H9 (cell line): ENCODE results near the gene RNF212. TPM values are rescaled to one million over a fixed set of nuclear protein-coding genes. Genes with fewer than 3 reads are reported as not detected.

Source experiments
- DNase-seq: peaks from one replicate; pipeline ENCODE4 v3.0.0-alpha.2; 2017
- H2AFZ ChIP-seq: one replicate; pipeline ENCODE4 v1.6.1; 2013; ENCODE audit warnings: mild to moderate bottlenecking, low read length, control low read depth, moderate library complexity
- H2AK5ac ChIP-seq: 2 replicates; pipeline ENCODE4 v1.6.1; 2013; ENCODE audit warnings: low read length, control low read depth, mixed read lengths; ENCODE audit not compliant: insufficient read length
- H2BK120ac ChIP-seq: one replicate; pipeline ENCODE4 v1.6.1; 2013; ENCODE audit warnings: low read depth, mild to moderate bottlenecking, low read length, control low read depth, inconsistent platforms; ENCODE audit not compliant: poor library complexity, severe bottlenecking
- H2BK12ac ChIP-seq: 2 replicates; pipeline ENCODE4 v1.6.1; 2013; ENCODE audit warnings: low read length, control low read depth, mixed read lengths, low read depth; ENCODE audit not compliant: insufficient read length
- H2BK15ac ChIP-seq: 2 replicates; pipeline ENCODE4 v1.6.1; 2013; ENCODE audit warnings: low read depth, low read length, control low read depth
- H2BK20ac ChIP-seq: one replicate; pipeline ENCODE4 v1.6.1; 2013; ENCODE audit warnings: low read depth, mild to moderate bottlenecking, low read length, control low read depth, inconsistent platforms; ENCODE audit not compliant: poor library complexity, severe bottlenecking
- H2BK5ac ChIP-seq: 2 replicates; pipeline ENCODE4 v1.6.1; 2013; ENCODE audit warnings: low read length, control low read depth, mixed read lengths; ENCODE audit not compliant: insufficient read length
- H3K14ac ChIP-seq: 2 replicates; pipeline ENCODE4 v1.6.1; 2013; ENCODE audit warnings: low read length, control low read depth; ENCODE audit not compliant: insufficient read depth
- H3K18ac ChIP-seq: 2 replicates; pipeline ENCODE4 v1.6.1; 2013; ENCODE audit warnings: low read depth, mild to moderate bottlenecking, mixed read lengths, low read length, control low read depth; ENCODE audit not compliant: insufficient read length
- H3K23ac ChIP-seq: 2 replicates; pipeline ENCODE4 v1.6.1; 2013; ENCODE audit warnings: low read length, control low read depth, mixed read lengths, low read depth; ENCODE audit not compliant: insufficient read length
- H3K23me2 ChIP-seq: 2 replicates; pipeline ENCODE4 v1.6.1; 2013; ENCODE audit warnings: low read depth, mild to moderate bottlenecking, mixed read lengths, low read length, control low read depth; ENCODE audit not compliant: insufficient read length, poor library complexity, severe bottlenecking
- H3K27ac ChIP-seq: 2 replicates; pipeline ENCODE4 v1.5.1; 2013; ENCODE audit warnings: low read length, control low read depth, mixed read lengths, low read depth; ENCODE audit not compliant: insufficient read length
- H3K27me3 ChIP-seq: 2 replicates; pipeline ENCODE4 v1.6.1; 2013; ENCODE audit warnings: low read length, control low read depth, inconsistent platforms; ENCODE audit not compliant: insufficient read depth
- H3K4ac ChIP-seq: 2 replicates; pipeline ENCODE4 v1.6.1; 2013; ENCODE audit warnings: low read depth, mild to moderate bottlenecking, control low read depth, inconsistent platforms, low read length, moderate library complexity
- H3K4me1 ChIP-seq: 2 replicates; pipeline ENCODE4 v1.6.1; 2013; ENCODE audit warnings: low read length, control low read depth, inconsistent platforms; ENCODE audit not compliant: insufficient read depth
- H3K4me2 ChIP-seq: 2 replicates; pipeline ENCODE4 v1.6.1; 2013; ENCODE audit warnings: low read length, control low read depth, mixed read lengths; ENCODE audit not compliant: insufficient read length, insufficient read depth
- H3K56ac ChIP-seq: 2 replicates; pipeline ENCODE4 v1.6.1; 2013; ENCODE audit warnings: low read depth, mild to moderate bottlenecking, mixed read lengths, low read length, control low read depth; ENCODE audit not compliant: insufficient read length
- H3K79me1 ChIP-seq: 2 replicates; pipeline ENCODE4 v1.6.1; 2013; ENCODE audit warnings: low read depth, mild to moderate bottlenecking, moderate library complexity, low read length, control low read depth, inconsistent platforms; ENCODE audit not compliant: insufficient read depth, poor library complexity, severe bottlenecking
- H3K79me2 ChIP-seq: 2 replicates; pipeline ENCODE4 v1.6.1; 2013; ENCODE audit warnings: low read length, control low read depth, inconsistent platforms; ENCODE audit not compliant: insufficient read depth
- H3K9ac ChIP-seq: 2 replicates; pipeline ENCODE4 v1.6.1; 2013; ENCODE audit warnings: low read length, control low read depth, mixed read lengths; ENCODE audit not compliant: insufficient read length; ENCODE audit errors: extremely low read depth
- H3K9me3 ChIP-seq: one replicate; pipeline ENCODE4 v1.6.1; 2013; ENCODE audit warnings: low read depth, low read length, inconsistent platforms; ENCODE audit not compliant: control insufficient read depth
- H3T11ph ChIP-seq: one replicate; pipeline ENCODE4 v1.6.1; 2013; ENCODE audit warnings: mild to moderate bottlenecking, low read length, control low read depth, inconsistent platforms
- H4K20me1 ChIP-seq: one replicate; pipeline ENCODE4 v1.6.1; 2013; ENCODE audit not compliant: control insufficient read depth, insufficient read length, insufficient read depth
- H4K5ac ChIP-seq: 2 replicates; pipeline ENCODE4 v1.6.1; 2013; ENCODE audit warnings: low read depth, mild to moderate bottlenecking, mixed read lengths, low read length, control low read depth; ENCODE audit not compliant: insufficient read length
- H4K8ac ChIP-seq: replicated peaks from 2 replicates; pipeline ENCODE4 v1.6.1; 2013; ENCODE audit warnings: low read length, control low read depth, mixed read lengths, low read depth; ENCODE audit not compliant: insufficient read length
- H4K91ac ChIP-seq: 2 replicates; pipeline ENCODE4 v1.6.1; 2013; ENCODE audit warnings: low read depth, mild to moderate bottlenecking, moderate library complexity, mixed read lengths, low read length, control low read depth; ENCODE audit not compliant: insufficient read length
- H3K27ac Mint-ChIP-seq, 3 experiments: 2 replicates in 2 of 3; 3 replicates in 1 of 3; pipeline ENCODE4 v1.8.0; 2020 to 2021; ENCODE audit warnings: mixed read lengths in 3 of 3, mild to moderate bottlenecking in 1 of 3, moderate library complexity in 1 of 3
- H3K27me3 Mint-ChIP-seq: 2 replicates; pipeline ENCODE4 v1.8.0; 2021; ENCODE audit warnings: low read depth, mild to moderate bottlenecking, moderate library complexity, mixed read lengths
- H3K36me3 Mint-ChIP-seq, 3 experiments: 2 replicates in 2 of 3; 3 replicates in 1 of 3; pipeline ENCODE4 v1.8.0; 2020 to 2021; ENCODE audit warnings: low read depth in 3 of 3, mixed read lengths in 3 of 3; ENCODE audit not compliant: insufficient read depth in 1 of 3
- H3K4me1 Mint-ChIP-seq, 2 experiments: 2 replicates each; pipeline ENCODE4 v1.8.0; 2020; ENCODE audit warnings: mixed read lengths in 2 of 2
- H3K4me3 Mint-ChIP-seq, 2 experiments: 2 replicates in 1 of 2; 3 replicates in 1 of 2; pipeline ENCODE4 v1.8.0; 2020 to 2021; ENCODE audit warnings: mild to moderate bottlenecking in 2 of 2, mixed read lengths in 2 of 2, moderate library complexity in 1 of 2
- H3K9me3 Mint-ChIP-seq, 2 experiments: 2 replicates in 1 of 2; 3 replicates in 1 of 2; pipeline ENCODE4 v1.8.0; 2020; ENCODE audit warnings: mild to moderate bottlenecking in 2 of 2, mixed read lengths in 2 of 2, moderate library complexity in 1 of 2
- CTCF ChIP-seq: fragments of 200-600 bp; sonication (generic); conservative IDR thresholded peaks from 3 replicates; pipeline ENCODE4 v1.8.0; 2021; ENCODE audit warnings: antibody characterized with exemption, mild to moderate bottlenecking
- WGBS: extraction: QIAGEN DNeasy Blood & Tissue Kit; methylation state at CpG from one replicate; pipeline ENCODE4 v1.1.7; 2013; ENCODE audit warnings: missing lambda C conversion rate, low lambda C conversion rate, mixed read lengths; ENCODE audit not compliant: insufficient read length; ENCODE audit errors: extremely low coverage; 5-methylcytosine and 5-hydroxymethylcytosine counted together
- total RNA-seq: library from RNA; stranded (reverse); gene quantifications from 2 replicates; pipeline ENCODE4 v1.2.1, GENCODE V29; 2021

Gene RNF212
- total RNA-seq, 1 experiment from 2014 or later: 3.0 TPM

GRCh38 chr4:1029529-1029928 lies 83.8 kb downstream of the RNF212 start:
- Histone ChIP-seq H2BK12ac (no peak overlapping the region), H3K9ac (no peak overlapping the region), H4K91ac (no peak overlapping the region), H2BK15ac (no peak overlapping the region), H3K4me2 (no peak overlapping the region), H2BK120ac (no peak overlapping the region), H3K18ac (no peak overlapping the region), H3K23ac (no peak overlapping the region), H2AK5ac (no peak overlapping the region), H3K56ac (no peak overlapping the region), H3K14ac (no peak overlapping the region; the same call in 1 of the 2 replicates), H3K79me2 (no peaks in the 10 kb centered on the region), H3K27ac (no peak overlapping the region), H3K4me1 (no peaks in the 10 kb centered on the region; the same call in 1 of the 2 replicates), H4K8ac (no peak overlapping the region), H3K9me3 (no peaks in the 10 kb centered on the region), H2AFZ (no peak overlapping the region), H4K5ac (no peak overlapping the region), H2BK5ac (no peak overlapping the region), H2BK20ac (no peak overlapping the region), H3K4ac (no peak overlapping the region), H4K20me1 (no peaks in the 10 kb centered on the region), H3K79me1 (no peaks in the 10 kb centered on the region), H3K27me3 (no peaks in the 10 kb centered on the region), H3T11ph (no peak overlapping the region), H3K23me2 (no peaks in the 10 kb centered on the region)
- no peaks in the 10 kb centered on the region for H3K27me3 Mint-ChIP-seq
- WGBS: no CpG with 5 or more reads among the region's 17 CpGs
- peaks cover 0 to 2% of the 10 kb centered on the region in 2 experiments; a peak in 1 of 5 replicates for H3K9me3 Mint-ChIP-seq
- H3K4me3 Mint-ChIP-seq: no peak overlapping the region
- TF ChIP-seq CTCF: no peak
- peaks cover 8 to 13% (median 12%) of the 10 kb centered on the region in 3 experiments; a peak in 6 of 7 replicates for H3K36me3 Mint-ChIP-seq
- DNase-seq: no peak
- peaks cover 0 to 4% of the 10 kb centered on the region in 2 experiments; a peak in 1 of 4 replicates for H3K4me1 Mint-ChIP-seq
- no peak overlapping the region for H3K27ac Mint-ChIP-seq
